Left lobe of liver (tissue), 2 donors: ENCODE results near the gene POFUT1. TPM values are rescaled to one million over a fixed set of nuclear protein-coding genes. Genes with fewer than 3 reads are reported as not detected.
A peak's percentile ranks its signal among the peaks of the same experiment; 100 is the strongest.
"Not testable (repeated sequence)": the region's sequence is repeated elsewhere in the genome, so short reads cannot be mapped to it uniquely, and the experiment has no call there.

Experiments
- ATAC-seq: fragments of 200-7000 bp; cut with Tn5 transposase; one replicate; pipeline ENCODE4 v1.9.1; 2020; ENCODE audit warnings: mild to moderate bottlenecking, moderate library complexity
- DNase-seq: peaks from one replicate; pipeline ENCODE4 v3.0.0-alpha.2; 2020; ENCODE audit warnings: low spot score
- total RNA-seq: library from RNA; stranded (reverse); gene quantifications from one replicate; pipeline ENCODE4 v1.2.1, GENCODE V29; 2021
- donor health status: DM: no; HTN: no; CAD: no; lungs with moderate emphysema.
- donor health status: DM: no; HTN: yes; CAD: no.

POFUT1 gene
- total RNA-seq, 1 donor from 2014 or later = 39.2 TPM

GRCh38 chr20:32188376-32189122 lies 19.1 kb upstream of the POFUT1 start:
- no peak for ATAC-seq
- no peak for DNase-seq

GRCh38 chr20:32189123-32189410 lies 18.6 kb upstream of the POFUT1 start:
- ATAC-seq (no peak), DNase-seq (no peak)

DNA sequence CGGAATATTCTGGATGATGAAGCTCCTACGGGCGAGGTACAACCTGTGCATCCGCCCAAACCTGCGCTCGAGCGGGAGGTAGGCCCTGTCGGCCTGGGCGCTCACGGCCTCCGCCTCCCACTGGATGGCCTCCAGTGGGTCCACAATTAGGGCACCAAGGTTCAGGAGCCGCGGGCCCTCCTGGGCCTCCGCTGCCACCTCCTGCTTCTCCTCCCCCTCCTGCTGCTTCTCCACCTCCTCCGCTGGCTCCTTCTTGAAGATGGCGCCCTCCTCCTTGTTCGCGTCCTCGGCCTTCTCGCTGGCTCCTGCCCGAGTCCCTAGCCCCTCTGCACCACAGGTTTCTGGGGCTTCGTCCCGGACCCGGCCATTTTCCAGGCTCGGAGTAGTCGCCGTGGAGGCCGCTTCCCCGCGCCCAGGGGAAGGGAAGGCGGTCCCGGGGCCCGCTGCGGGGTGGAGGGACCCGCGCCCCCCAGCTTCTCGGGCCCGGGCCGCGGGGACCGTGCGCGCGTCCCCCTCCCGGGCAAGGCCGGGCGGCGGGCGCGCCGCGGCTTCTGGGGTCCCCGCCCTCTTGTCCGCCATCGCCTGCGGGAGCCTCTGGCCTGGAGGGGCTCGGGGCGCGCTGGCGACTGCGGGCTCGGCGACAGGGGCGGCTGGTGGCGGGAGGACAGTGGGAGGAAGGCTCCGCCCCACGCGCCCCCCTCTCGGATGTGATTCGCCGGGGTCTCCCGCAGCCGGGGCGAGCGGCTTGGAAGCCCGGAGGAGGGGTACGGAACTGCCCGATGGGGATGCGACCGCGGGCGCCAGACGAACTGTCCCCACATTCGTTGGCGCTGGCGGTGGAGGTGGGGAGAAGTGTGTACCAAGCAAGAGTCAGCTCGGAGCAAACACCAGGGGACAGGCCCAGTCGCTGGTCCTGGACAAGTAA lies 17.7 kb upstream of the POFUT1 start:
- peak; percentile 35 for ATAC-seq
- DNase-seq = no peak

- DNase-seq = no peak
- ATAC-seq = peak; percentile 66
Observed at GRCh38 chr20:32190616-32191415, 16.9 kb upstream of the POFUT1 start.

DNA sequence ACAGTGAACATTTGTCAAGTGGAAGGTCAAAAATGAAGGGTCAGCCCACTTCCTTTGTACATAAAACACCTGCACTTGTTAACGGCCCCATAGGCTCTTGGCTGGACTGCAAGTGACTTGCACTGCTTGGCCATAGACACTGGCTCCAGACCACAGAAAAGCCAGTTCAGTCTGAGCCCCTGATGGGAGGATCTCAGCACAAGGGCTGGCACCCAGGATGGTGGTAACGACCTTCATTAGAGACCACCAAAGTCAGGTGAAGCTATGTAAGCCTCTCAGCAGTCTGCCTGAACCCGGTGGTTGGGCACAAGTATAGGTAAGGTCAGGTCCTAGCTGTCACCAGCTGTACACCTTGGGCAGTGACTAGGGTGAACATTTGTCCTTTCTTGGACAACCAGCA lies 16.3 kb upstream of the POFUT1 start:
- no peak for DNase-seq
- ATAC-seq = no peak

- ATAC-seq (no peak), DNase-seq (no peak)
Observed at GRCh38 chr20:32191873-32192272, 15.8 kb upstream of the POFUT1 start.

DNA sequence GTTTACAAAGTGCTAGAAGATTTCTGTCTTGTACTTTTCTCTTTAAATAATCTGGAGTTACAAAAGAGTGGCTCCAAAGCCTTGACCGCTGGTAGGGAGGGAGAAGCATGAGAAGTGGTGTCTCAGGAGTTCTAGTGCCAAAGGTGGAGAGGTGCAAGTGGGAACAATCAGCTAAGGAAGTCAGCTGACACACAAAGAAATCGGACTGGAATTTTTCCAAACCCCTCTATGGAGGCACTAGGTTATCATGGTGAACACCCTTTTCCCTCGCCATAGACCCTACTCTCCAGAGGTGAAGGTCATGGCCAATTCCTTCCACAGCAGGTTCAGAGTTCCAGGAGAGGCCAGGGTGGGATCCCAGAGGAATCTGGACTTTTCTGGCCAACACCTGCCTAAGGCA lies 15.0 kb upstream of the POFUT1 start:
- ATAC-seq (no peak), DNase-seq (no peak)

- not testable (repeated sequence) for ATAC-seq, DNase-seq
Observed at GRCh38 chr20:32193336-32193735, 14.3 kb upstream of the POFUT1 start.

DNA sequence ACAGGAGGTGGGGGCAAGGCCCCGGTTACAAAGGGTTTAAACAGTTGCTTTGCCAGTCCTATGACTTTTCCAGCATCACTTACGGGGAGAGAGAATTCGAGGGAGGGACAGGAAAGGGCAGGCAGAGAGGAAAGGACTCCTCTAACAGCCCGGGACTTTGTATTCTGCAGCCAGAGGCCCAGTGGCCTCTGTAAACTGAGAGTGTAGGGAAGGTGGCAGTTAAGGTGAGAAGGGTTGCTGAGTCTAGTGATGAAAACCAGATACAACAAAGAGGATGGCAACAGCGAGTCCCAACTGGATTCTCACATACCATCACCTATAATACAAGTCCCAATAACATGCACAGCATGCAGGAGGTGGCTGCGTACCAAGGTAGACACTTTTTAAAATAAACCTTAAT lies 13.7 kb upstream of the POFUT1 start:
- ATAC-seq (no peak), DNase-seq (no peak)

DNA sequence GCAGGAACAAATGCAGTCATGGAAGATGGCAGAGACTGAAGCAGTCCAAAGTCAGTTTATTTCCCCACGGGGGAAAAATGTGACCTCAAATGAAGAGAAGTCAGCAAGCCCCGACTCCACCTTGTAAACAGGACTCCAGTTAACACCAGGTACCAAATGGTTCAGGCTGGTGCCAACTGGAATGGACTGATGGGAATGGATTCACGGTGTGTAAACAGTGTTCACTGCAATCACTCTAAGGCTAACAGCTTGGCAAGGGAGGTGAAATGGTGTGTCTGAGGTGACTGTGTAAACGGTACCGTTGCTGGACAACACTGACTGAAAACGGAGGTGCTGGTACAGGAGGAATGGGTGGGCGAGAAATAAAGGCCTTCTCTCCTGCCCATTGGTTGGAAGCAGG lies 12.1 kb upstream of the POFUT1 start:
- DNase-seq = peak; percentile 89
- peak; percentile 89 for ATAC-seq

- DNase-seq = not testable (repeated sequence)
Observed at GRCh38 chr20:32196613-32197012, 11.1 kb upstream of the POFUT1 start.

DNA sequence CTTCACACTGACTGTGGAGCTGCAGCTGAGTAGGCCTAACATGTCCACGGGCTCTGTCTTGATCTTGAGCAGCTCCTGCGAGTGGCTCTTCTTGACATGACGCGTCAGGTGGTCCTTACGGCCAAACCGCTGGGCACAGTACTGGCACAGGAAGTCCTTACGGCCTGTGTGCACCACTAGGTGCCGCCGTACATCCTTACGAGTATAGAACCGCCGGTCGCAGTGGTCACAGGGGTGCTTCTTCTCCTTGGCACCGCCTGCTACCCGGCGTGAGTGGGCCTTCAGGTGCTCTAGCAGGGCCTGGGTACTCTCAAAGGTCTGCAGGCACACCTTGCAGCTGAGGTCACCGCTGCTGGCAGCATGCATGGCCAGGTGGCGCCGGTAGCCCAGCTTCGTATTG lies 10.5 kb upstream of the POFUT1 start:
- DNase-seq, ATAC-seq: not testable (repeated sequence)

More at GRCh38 chr20:32196613-32197012, 11.1 kb upstream of the POFUT1 start:
- ATAC-seq = not testable (repeated sequence)

DNA sequence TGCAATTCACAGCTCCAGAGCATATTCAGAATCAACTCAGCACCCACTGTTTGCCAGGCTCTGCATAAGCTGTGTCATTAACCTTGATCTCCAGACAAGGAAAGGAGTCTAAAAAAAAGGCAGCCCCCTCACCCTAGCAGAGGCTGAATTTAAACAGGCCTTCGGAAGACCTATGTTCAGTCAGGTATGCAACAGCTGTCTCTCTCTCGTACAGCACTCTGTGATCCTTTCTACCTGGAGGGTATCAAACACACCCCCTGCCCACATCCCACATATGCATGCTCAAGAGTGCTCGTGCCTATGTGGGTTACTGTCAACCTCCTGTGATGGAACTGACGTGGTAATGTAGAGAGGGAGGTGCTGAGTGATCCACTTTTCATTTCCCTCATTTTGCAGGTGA lies 8.7 kb upstream of the POFUT1 start:
- DNase-seq = no peak
- no peak for ATAC-seq

DNA sequence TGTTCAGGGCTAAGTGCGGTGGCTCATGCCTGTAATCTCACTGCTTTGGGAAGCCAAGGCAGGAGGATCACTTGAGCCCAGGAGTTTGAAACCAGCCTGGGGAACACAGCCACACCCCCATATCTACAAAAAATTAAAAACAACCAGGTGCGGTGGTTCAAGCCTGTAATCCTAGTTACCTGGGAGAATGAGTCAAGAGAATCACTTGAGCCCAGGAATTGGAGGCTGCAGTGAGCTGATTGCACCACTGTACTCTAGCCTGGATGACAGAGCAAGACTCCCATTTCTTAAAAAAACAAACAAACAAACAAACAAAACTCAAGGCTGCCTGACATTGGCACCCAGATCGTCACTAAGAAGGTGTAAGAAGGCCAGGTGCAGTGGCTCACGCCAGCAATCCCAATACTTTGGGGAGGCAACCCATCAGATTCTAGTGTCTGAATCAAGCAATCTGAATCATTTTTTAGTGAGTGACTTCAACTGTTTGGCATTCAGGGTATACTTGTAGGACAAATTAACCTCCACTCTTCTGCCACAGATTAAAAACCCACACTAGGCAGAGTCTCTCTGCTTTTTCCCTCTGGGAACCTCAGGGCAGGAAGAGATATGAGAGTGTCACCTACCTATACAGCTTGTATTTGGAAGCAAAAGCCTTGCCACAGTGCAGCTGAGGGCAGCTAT lies 6.2 kb upstream of the POFUT1 start:
- ATAC-seq = no peak

GRCh38 chr20:32201977-32202363 lies 5.7 kb upstream of the POFUT1 start:
- DNase-seq (no peak), ATAC-seq (no peak)

More for the DNA sequence above, 6.2 kb upstream of the POFUT1 start:
- no peak for DNase-seq

GRCh38 chr20:32203356-32204204 lies 4.1 kb upstream of the POFUT1 start:
- no peak for DNase-seq

GRCh38 chr20:32204205-32205109 lies 3.2 kb upstream of the POFUT1 start:
- DNase-seq (no peak), ATAC-seq (no peak)

More at GRCh38 chr20:32203356-32204204, 4.1 kb upstream of the POFUT1 start:
- ATAC-seq = no peak

DNA sequence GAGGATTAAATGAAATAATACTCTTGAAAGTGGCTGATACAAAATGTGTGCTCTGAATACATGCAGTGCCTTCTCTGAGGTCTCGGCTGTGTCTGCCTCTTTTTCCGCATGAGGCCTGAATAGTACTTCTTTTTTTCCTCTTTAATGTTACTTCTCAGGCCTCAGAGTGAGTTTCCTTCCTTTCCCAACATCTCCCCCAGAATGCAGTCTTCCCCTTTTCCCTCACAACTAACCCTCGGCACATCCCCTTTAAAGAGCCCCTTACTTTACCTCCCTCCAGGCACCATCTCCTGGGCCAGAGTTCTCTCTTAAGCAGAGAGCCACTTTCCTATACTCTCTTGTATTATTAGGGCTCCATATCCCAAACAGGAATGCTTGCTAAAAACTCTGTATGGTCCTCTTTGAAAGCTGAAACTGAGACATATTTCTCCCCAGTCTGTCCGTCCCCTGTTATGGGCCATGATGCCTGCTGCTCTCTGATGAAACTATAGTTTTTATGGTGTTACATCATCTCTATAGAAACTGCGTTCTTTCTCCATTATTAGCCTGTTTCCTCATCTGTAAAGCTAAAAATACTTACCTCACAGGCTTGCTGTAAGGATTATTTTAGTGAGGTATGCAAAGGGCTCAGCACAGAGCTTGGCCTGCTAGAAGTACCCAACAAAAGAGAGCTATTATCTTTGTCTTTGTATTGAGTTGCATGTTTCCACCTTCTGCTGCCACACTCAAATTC lies 2.4 kb upstream of the POFUT1 start:
- DNase-seq = no peak
- no peak for ATAC-seq
